Liver (tissue), 9 donors: ENCODE measurements around the gene TTC23. TPM values are rescaled to one million over a fixed set of nuclear protein-coding genes. Genes with fewer than 3 reads are reported as not detected.

Source experiments
- DNase-seq: peaks from one replicate; pipeline ENCODE4 v3.0.0-alpha.2; 2017; ENCODE audit warnings: low spot score
- H3K27ac ChIP-seq, 2 donors: one replicate each; pipeline ENCODE4 v1.7.0; 2013; ENCODE audit warnings: inconsistent platforms in 2 of 2, low read length in 2 of 2, control low read depth in 1 of 2, low read depth in 1 of 2, mild to moderate bottlenecking in 1 of 2
- H3K27me3 ChIP-seq, 4 donors: one replicate each; pipeline versions ENCODE4 v1.6.1 to v1.7.0; 2013; ENCODE audit warnings: low read length in 3 of 4, inconsistent platforms in 1 of 4, mild to moderate bottlenecking in 1 of 4, moderate library complexity in 1 of 4; ENCODE audit not compliant: control insufficient read depth in 4 of 4, insufficient read depth in 4 of 4
- H3K36me3 ChIP-seq, 4 donors: one replicate each; pipeline versions ENCODE4 v1.6.1 to v1.7.0; 2013; ENCODE audit warnings: low read length in 3 of 4, mild to moderate bottlenecking in 3 of 4, low read depth in 1 of 4, moderate library complexity in 1 of 4; ENCODE audit not compliant: control insufficient read depth in 4 of 4, insufficient read depth in 3 of 4
- H3K4me1 ChIP-seq, 4 donors: one replicate each; pipeline versions ENCODE4 v1.6.1 to v1.7.0; 2013; ENCODE audit warnings: low read length in 3 of 4, mild to moderate bottlenecking in 3 of 4, moderate library complexity in 1 of 4; ENCODE audit not compliant: control insufficient read depth in 4 of 4, insufficient read depth in 4 of 4
- H3K4me3 ChIP-seq, 3 donors: one replicate each; pipeline versions ENCODE4 v1.6.1 to v1.7.0; 2013; ENCODE audit warnings: low read length in 3 of 3, control low read depth in 1 of 3, low read depth in 1 of 3, mild to moderate bottlenecking in 1 of 3
- H3K9ac ChIP-seq, 2 donors: one replicate each; pipeline ENCODE4 v1.7.0; 2013; ENCODE audit warnings: low read length in 2 of 2, mild to moderate bottlenecking in 2 of 2, moderate library complexity in 2 of 2, control low read depth in 1 of 2, low read depth in 1 of 2
- H3K9me3 ChIP-seq, 4 donors: one replicate each; pipeline versions ENCODE4 v1.6.1 to v1.7.0; 2013; ENCODE audit warnings: low read length in 3 of 4; ENCODE audit not compliant: control insufficient read depth in 4 of 4
- ATF3 ChIP-seq: IDR thresholded peaks from 2 replicates; pipeline ENCODE4 v1.6.1; 2016; ENCODE audit warnings: antibody characterized with exemption
- CTCF ChIP-seq: fragments of 150-350 bp; IDR thresholded peaks from 2 replicates; pipeline ENCODE4 v1.5.1; 2017; ENCODE audit warnings: improper control_type of control experiment, low read depth, low read length; ENCODE audit not compliant: missing input control
- EGR1 ChIP-seq, 2 donors: IDR thresholded peaks; 2 replicates each; pipeline ENCODE4 v1.6.1; 2016 to 2018; ENCODE audit warnings: antibody characterized with exemption in 2 of 2, low read depth in 2 of 2
- FOXA1 ChIP-seq: IDR thresholded peaks from 2 replicates; pipeline ENCODE4 v1.6.1; 2016; ENCODE audit warnings: antibody characterized with exemption
- FOXA2 ChIP-seq: IDR thresholded peaks from 2 replicates; pipeline ENCODE4 v1.6.1; 2016; ENCODE audit warnings: antibody characterized with exemption
- GABPA ChIP-seq, 2 donors: IDR thresholded peaks in 1 of 2; conservative IDR thresholded peaks in 1 of 2; 2 replicates each; pipeline ENCODE4 v1.6.1; 2016; ENCODE audit warnings: antibody characterized with exemption in 2 of 2, mild to moderate bottlenecking in 1 of 2, moderate library complexity in 1 of 2
- HNF4A ChIP-seq, 2 donors: conservative IDR thresholded peaks; 2 replicates each; pipeline ENCODE4 v1.6.1; 2016; ENCODE audit warnings: antibody characterized with exemption in 2 of 2, mild to moderate bottlenecking in 2 of 2
- HNF4G ChIP-seq: IDR thresholded peaks from 2 replicates; pipeline ENCODE4 v1.6.1; 2016; ENCODE audit warnings: antibody characterized with exemption
- JUND ChIP-seq, 2 donors: IDR thresholded peaks; 2 replicates each; pipeline ENCODE4 v1.6.1; 2016; ENCODE audit warnings: antibody characterized with exemption in 2 of 2
- MAX ChIP-seq: IDR thresholded peaks from 2 replicates; pipeline ENCODE4 v1.6.1; 2016; ENCODE audit warnings: antibody characterized with exemption
- NR2F2 ChIP-seq: IDR thresholded peaks from 2 replicates; pipeline ENCODE4 v1.6.1; 2016; ENCODE audit warnings: antibody characterized with exemption
- RAD21 ChIP-seq, 2 donors: IDR thresholded peaks; 2 replicates each; pipeline ENCODE4 v1.6.1; 2016; ENCODE audit warnings: antibody characterized with exemption in 2 of 2, mild to moderate bottlenecking in 2 of 2
- REST ChIP-seq: IDR thresholded peaks from 2 replicates; pipeline ENCODE4 v1.6.1; 2016; ENCODE audit warnings: antibody characterized with exemption, mild to moderate bottlenecking
- RXRA ChIP-seq, 2 donors: IDR thresholded peaks; 2 replicates each; pipeline ENCODE4 v1.6.1; 2017 to 2018; ENCODE audit warnings: antibody characterized with exemption in 2 of 2, mild to moderate bottlenecking in 1 of 2
- SP1 ChIP-seq: IDR thresholded peaks from 2 replicates; pipeline ENCODE4 v1.6.1; 2018; ENCODE audit warnings: antibody characterized with exemption, mild to moderate bottlenecking
- YY1 ChIP-seq: IDR thresholded peaks from 2 replicates; pipeline ENCODE4 v1.6.1; 2016; ENCODE audit warnings: antibody characterized with exemption, mild to moderate bottlenecking
- WGBS: extraction: QIAGEN DNeasy Blood & Tissue Kit; methylation state at CpG from one replicate; pipeline ENCODE4 v1.1.7; 2013; 5-methylcytosine and 5-hydroxymethylcytosine counted together
- polyA plus RNA-seq, 2 donors: library from polyadenylated mRNA; stranded (reverse) in 1 of 2; unstranded in 1 of 2; fragments of 200-250 nt in 1 of 2; fragments of >200 nt in 1 of 2; fragmentation: Nextera tagmentation in 1 of 2; extraction: Ambion mirVana in 1 of 2; gene quantifications; one replicate each; pipeline versions ENCODE4 v1.2.1 to v1.2.3, GENCODE V29; 2013 to 2015
- total RNA-seq, 2 donors: library from RNA; depleted of rRNA; stranded (reverse); fragments of >200 nt; gene quantifications; one replicate each; pipeline ENCODE4 v1.2.3, GENCODE V29; 2014
- donor health status: healthy.
- donor health status: healthy.
- donor health status: healthy.
- donor health status: healthy.
- donor health status: healthy.

Gene TTC23
- total and polyA plus RNA-seq, 4 donors = 3.7 to 12.3 (median 7.2) TPM

- no peaks in the 10 kb centered on the region for H3K9me3 ChIP-seq
- TF ChIP-seq HNF4A (conservative IDR thresholded peaks at IDR 0.05) (no peak), FOXA2 (no peak), JUND (IDR thresholded peaks at IDR 0.05) (no peak), SP1 (no peak), NR2F2 (no peak), FOXA1 (no peak), YY1 (no peak), RXRA (IDR thresholded peaks at IDR 0.05) (no peak), GABPA (IDR thresholded peaks at IDR 0.05 in 1 of 2, conservative IDR thresholded peaks at IDR 0.05 in 1 of 2) (no peak), MAX (no peak), RAD21 (IDR thresholded peaks at IDR 0.05) (no peak), CTCF (no peak), ATF3 (no peak), HNF4G (no peak)
- DNase-seq = no peak
- H3K36me3 ChIP-seq = no peaks in the 10 kb centered on the region
- H3K27me3 ChIP-seq = no peaks in the 10 kb centered on the region
- no peak overlapping the region for H3K27ac ChIP-seq
- H3K4me3 ChIP-seq = no peak overlapping the region
- no peaks in the 10 kb centered on the region for H3K4me1 ChIP-seq
- no peak overlapping the region for H3K9ac ChIP-seq
- 92% methylated on average over 13 of the region's 13 CpGs for WGBS
Observed at GRCh38 chr15:99092554-99093172, 156.7 kb downstream of the TTC23 start.

GRCh38 chr15:99090938-99091337 lies 158.4 kb downstream of the TTC23 start:
- Histone ChIP-seq H3K36me3 (no peaks in the 10 kb centered on the region), H3K9me3 (no peaks in the 10 kb centered on the region), H3K4me3 (no peak overlapping the region), H3K27me3 (no peaks in the 10 kb centered on the region), H3K4me1 (no peaks in the 10 kb centered on the region), H3K9ac (no peak overlapping the region), H3K27ac (no peak overlapping the region)
- TF ChIP-seq REST = no peak
- no peak for TF ChIP-seq YY1
- TF ChIP-seq EGR1 (IDR thresholded peaks at IDR 0.05; ENCODE audit: low read depth in 2 of 2) = no peak
- no peak for TF ChIP-seq ATF3
- no peak for DNase-seq
- 95% methylated on average over 1 of the region's 1 CpG for WGBS
